Embryonic facial prominence (tissue), 1 donor: ENCODE measurements around the gene SEMA6B.

Source experiments
- DNase-seq: peaks from one replicate; pipeline ENCODE4 v3.0.0-alpha.2; 2016; ENCODE audit errors: extremely low spot score

SEMA6B gene

DNA sequence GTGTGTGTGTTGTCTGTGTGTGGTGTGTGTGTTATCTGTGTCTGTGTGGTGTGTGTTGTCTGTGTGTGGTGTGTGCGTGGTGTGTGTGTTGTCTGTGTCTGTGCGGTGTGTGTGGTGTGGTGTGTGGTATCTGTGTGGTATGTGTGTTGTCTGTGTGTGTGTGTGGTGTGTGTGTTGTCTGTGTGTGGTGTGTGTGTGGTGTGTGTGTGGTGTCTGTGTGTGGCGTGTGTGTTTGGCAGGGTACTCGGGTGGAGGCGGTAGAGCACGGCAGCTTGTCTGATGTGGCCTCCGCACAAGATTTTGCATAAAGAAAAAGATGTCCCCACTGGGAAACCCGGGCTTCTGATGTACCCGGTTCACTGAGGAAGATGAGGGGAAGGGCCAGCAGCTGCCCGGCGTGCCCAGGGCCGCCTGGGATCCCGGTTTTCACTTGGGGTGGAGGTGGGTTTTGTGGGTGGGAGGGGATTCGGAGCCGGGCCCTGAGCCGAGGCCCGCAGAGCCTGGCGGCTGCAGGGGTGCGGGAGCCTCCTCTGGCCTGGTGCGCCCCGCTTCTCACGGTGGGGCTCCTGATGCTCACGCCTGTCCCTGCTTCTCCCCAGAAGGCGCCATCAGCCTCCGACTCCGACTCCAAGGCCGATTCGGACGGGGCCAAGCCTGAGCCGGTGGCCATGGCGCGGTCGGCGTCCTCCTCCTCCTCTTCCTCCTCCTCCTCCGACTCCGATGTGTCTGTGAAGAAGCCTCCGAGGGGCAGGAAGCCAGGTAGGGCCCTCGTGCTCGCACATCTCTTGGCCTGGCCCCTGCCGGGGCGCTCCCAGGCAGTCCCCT is 66.2 kb downstream of the SEMA6B start:
- no peak for DNase-seq
